Measurements from ENCODE around the gene PAPSS1.

GRCh38 chr4:107593230-107593629 lies 126.8 kb downstream of the PAPSS1 start:
- TF ChIP-seq CTCF (IDR thresholded peaks at IDR 0.05) (no peak), EZH2 (IDR thresholded peaks at IDR 0.05) (no peak), EZH2phosphoT487 (IDR thresholded peaks at IDR 0.05) (no peak)

Measured in neural progenitor cell (in vitro differentiated cells).